Transverse colon (tissue), 4 donors: Measurements from ENCODE around the gene PTPN18. TPM values are rescaled to one million over a fixed set of nuclear protein-coding genes. Genes with fewer than 3 reads are reported as not detected.

ENCODE experiments used
- DNase-seq: peaks from one replicate; pipeline ENCODE4 v3.0.0-alpha.2; 2019
- H3K27ac ChIP-seq, 4 donors: fragments of 200-600 bp; sonication (generic); 2 replicates each; pipeline ENCODE4 v1.5.1; 2016 to 2018; ENCODE audit warnings: inconsistent platforms in 4 of 4
- H3K27me3 ChIP-seq: fragments of 200-600 bp; sonication (generic); 2 replicates; pipeline ENCODE4 v1.5.1; 2017; ENCODE audit warnings: inconsistent platforms
- H3K36me3 ChIP-seq, 4 donors: fragments of 200-600 bp; sonication (generic); 2 replicates each; pipeline ENCODE4 v1.5.1; 2017 to 2019; ENCODE audit warnings: inconsistent platforms in 4 of 4
- H3K4me1 ChIP-seq, 4 donors: fragments of 200-600 bp; sonication (generic); 2 replicates each; pipeline ENCODE4 v1.5.1; 2017 to 2020; ENCODE audit warnings: inconsistent platforms in 4 of 4
- H3K4me3 ChIP-seq, 4 donors: fragments of 200-600 bp; sonication (generic); 1 replicate in 1 of 4; 2 replicates in 3 of 4; pipeline versions ENCODE4 v1.5.1 to v1.6.1; 2017 to 2019; ENCODE audit warnings: inconsistent platforms in 4 of 4
- H3K9me3 ChIP-seq, 2 donors: fragments of 200-600 bp; sonication (generic); 2 replicates each; pipeline ENCODE4 v1.5.1; 2017 to 2019; ENCODE audit warnings: inconsistent platforms in 2 of 2
- CTCF ChIP-seq, 5 experiments: fragments of 200-600 bp in 3 of 5; fragments of 450-650 bp in 2 of 5; sonication (generic) in 3 of 5; IDR thresholded peaks; 1 replicate in 2 of 5; 2 replicates in 3 of 5; pipeline ENCODE4 v1.5.1; 2016 to 2017; ENCODE audit warnings: antibody characterized with exemption in 5 of 5, inconsistent platforms in 3 of 5, mild to moderate bottlenecking in 2 of 5, moderate library complexity in 1 of 5
- EP300 ChIP-seq: sonication (generic); formaldehyde crosslinking; IDR thresholded peaks from one replicate; pipeline ENCODE4 v1.6.1; 2017; ENCODE audit warnings: antibody characterized with exemption, low read depth
- POLR2A ChIP-seq: fragments of 450-650 bp; IDR thresholded peaks from one replicate; pipeline ENCODE4 v1.6.1; 2016; ENCODE audit warnings: antibody characterized with exemption, mild to moderate bottlenecking, moderate library complexity
- POLR2AphosphoS5 ChIP-seq, 3 donors: sonication (generic); formaldehyde crosslinking; IDR thresholded peaks; one replicate each; pipeline ENCODE4 v1.6.1; 2016; ENCODE audit warnings: antibody characterized with exemption in 3 of 3
- WGBS, 2 donors: methylation state at CpG; one replicate each; pipeline ENCODE4 v1.1.5; 2018; ENCODE audit warnings: low coverage in 1 of 2; 5-methylcytosine and 5-hydroxymethylcytosine counted together
- in situ Hi-C, 4 donors: fragments of 200-750 bp; cut with MboI; loops; one replicate each; pipeline versions ENCODE4 v1.15.0 to v1.15.1; 2017; ENCODE audit warnings: low sequenced_read_pairs in 3 of 4, low pct_ligation_motif_present in 1 of 4, low pct_unique_long_range_greater_than_20kb in 1 of 4
- intact Hi-C: fragments of 100-400 bp; cut with DNase I; formaldehyde crosslinking; loops from one replicate; pipeline ENCODE4 v1.15.1; 2023; ENCODE audit warnings: low total_unique reads
- total RNA-seq, 4 donors: library from RNA; depleted of rRNA; stranded (reverse); fragments of >200 nt; gene quantifications; one replicate each; pipeline ENCODE4 v1.1.0, GENCODE V29; 2016

The PTPN18 gene
- total RNA-seq, 4 donors from 2014 or later: 136 to 168 (median 148) TPM

- in situ Hi-C loops (no loop called here), intact Hi-C loops (no loop called here)
- peak; percentile 95 for DNase-seq
- TF ChIP-seq CTCF (IDR thresholded peaks at IDR 0.05): peak; percentile 92 to 98 (median 98)
- TF ChIP-seq POLR2AphosphoS5 (IDR thresholded peaks at IDR 0.05): peak; percentile 71 to 87 (median 77)
- peak; percentile 53 for TF ChIP-seq POLR2A
- no peak for TF ChIP-seq EP300
- H3K27ac ChIP-seq: peak overlapping the region; percentile 84 to 92 (median 88)
- H3K4me3 ChIP-seq: peak overlapping the region; percentile 57 to 79 (median 68)
- H3K27me3 ChIP-seq: no peaks in the 10 kb centered on the region
- no peaks in the 10 kb centered on the region for H3K36me3 ChIP-seq
- WGBS, 2 donors: 0 to 1% methylated on average over 1 to 38 of the region's 81 CpGs
- no peaks in the 10 kb centered on the region for H3K9me3 ChIP-seq
- peaks cover 10 to 41% (median 14%) of the 10 kb centered on the region in 4 donors for H3K4me1 ChIP-seq
Observed at GRCh38 chr2:130372055-130372832, 16.4 kb downstream of the PTPN18 start.

GRCh38 chr2:130372833-130373807 is 17.3 kb downstream of the PTPN18 start:
- no peaks in the 10 kb centered on the region for H3K36me3 ChIP-seq
- peak overlapping the region; percentile 57 to 79 (median 68) for H3K4me3 ChIP-seq
- in situ Hi-C loops: no loop called here
- H3K9me3 ChIP-seq: no peaks in the 10 kb centered on the region
- intact Hi-C loops: no loop called here
- H3K4me1 ChIP-seq: peaks cover 10 to 41% (median 14%) of the 10 kb centered on the region in 4 donors
- H3K27ac ChIP-seq: peak overlapping the region; percentile 84 to 92 (median 88)
- DNase-seq: no peak
- H3K27me3 ChIP-seq: no peaks in the 10 kb centered on the region
- WGBS, 2 donors: 62 to 100% methylated on average over 1 to 20 of the region's 24 CpGs
- peak in 3 of 5 experiments; percentile 4 to 30 (median 27) for TF ChIP-seq CTCF (IDR thresholded peaks at IDR 0.05)
- no peak for TF ChIP-seq EP300

DNA sequence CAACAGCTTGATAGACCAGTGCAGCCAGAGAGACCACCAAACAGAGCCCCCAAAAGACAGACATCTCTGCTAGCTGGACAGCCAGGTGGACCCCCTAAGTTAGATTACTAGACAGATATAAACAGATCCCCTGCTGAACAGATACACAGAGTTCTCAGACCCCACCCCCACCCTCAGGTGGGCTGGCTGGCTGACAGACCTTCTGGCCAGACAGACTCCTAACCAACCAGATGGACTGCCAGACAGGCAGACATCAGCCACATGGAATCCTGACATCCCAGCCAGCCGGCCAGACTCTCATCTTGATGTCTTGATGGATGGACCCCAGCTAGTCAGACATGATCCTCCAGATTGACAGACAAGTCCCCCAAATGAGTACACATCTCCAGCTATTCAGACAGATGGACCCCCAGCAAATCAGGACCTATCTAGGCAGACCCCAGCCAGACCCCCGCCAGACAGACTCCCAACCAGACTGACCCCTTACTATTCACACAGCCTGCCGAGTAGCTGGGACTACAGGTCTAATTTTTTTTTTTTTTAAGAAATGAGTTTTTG is 18.0 kb downstream of the PTPN18 start:
- H3K9me3 ChIP-seq: no peaks in the 10 kb centered on the region
- intact Hi-C loops (no loop called here), in situ Hi-C loops (no loop called here)
- no peak overlapping the region for H3K27ac ChIP-seq
- peaks cover 10 to 41% (median 14%) of the 10 kb centered on the region in 4 donors for H3K4me1 ChIP-seq
- no peaks in the 10 kb centered on the region for H3K36me3 ChIP-seq
- no peak overlapping the region for H3K4me3 ChIP-seq
- DNase-seq: no peak
- no peaks in the 10 kb centered on the region for H3K27me3 ChIP-seq
- no peak for TF ChIP-seq POLR2A
- TF ChIP-seq EP300: no peak
- TF ChIP-seq POLR2AphosphoS5 (IDR thresholded peaks at IDR 0.05): no peak
- TF ChIP-seq CTCF (IDR thresholded peaks at IDR 0.05): no peak
- WGBS, 2 donors: 91% methylated on average over 3 of the region's 3 CpGs; no CpG with 5 or more reads in 1 of the 2 donors
